GM10266 (cell line): ENCODE results near the gene LMBRD2.

Experiments used
- DNase-seq: peaks from one replicate; pipeline ENCODE4 v3.0.0; 2012; ENCODE audit errors: extremely low spot score
- CTCF ChIP-seq: IDR thresholded peaks from 2 replicates; pipeline ENCODE4 v1.5.1; 2012; ENCODE audit warnings: mild to moderate bottlenecking, low read depth; ENCODE audit not compliant: control insufficient read depth, insufficient read depth; ENCODE audit errors: missing control alignments

Gene LMBRD2

GRCh38 chr5:36160617-36161016, 8.9 kb upstream of the LMBRD2 start:
- DNase-seq, result no peak
- TF ChIP-seq CTCF, result no peak

DNA sequence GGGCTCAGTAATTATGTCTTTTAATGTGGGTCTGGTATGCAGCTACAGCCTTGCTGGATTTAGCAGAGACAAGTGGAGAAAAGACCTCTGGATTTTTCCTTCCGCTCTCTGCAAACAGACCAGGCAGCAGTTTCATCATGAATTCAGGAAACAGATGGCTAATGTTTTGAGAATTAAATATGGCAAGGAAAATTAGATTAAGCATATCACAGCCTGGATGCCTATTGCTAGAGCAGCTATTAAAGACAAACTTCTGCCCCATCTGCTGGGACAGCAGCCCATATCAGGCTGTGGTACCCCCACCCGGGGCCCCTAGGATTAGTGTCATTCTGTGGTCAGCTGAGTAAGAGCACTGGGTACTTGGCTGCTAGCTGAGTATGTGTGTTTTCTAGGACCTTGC, 6.5 kb upstream of the LMBRD2 start:
- no peak for DNase-seq
- no peak for TF ChIP-seq CTCF

- TF ChIP-seq CTCF, result no peak
- DNase-seq, result no peak
Observed at GRCh38 chr5:36156619-36157018, 4.9 kb upstream of the LMBRD2 start.

DNA sequence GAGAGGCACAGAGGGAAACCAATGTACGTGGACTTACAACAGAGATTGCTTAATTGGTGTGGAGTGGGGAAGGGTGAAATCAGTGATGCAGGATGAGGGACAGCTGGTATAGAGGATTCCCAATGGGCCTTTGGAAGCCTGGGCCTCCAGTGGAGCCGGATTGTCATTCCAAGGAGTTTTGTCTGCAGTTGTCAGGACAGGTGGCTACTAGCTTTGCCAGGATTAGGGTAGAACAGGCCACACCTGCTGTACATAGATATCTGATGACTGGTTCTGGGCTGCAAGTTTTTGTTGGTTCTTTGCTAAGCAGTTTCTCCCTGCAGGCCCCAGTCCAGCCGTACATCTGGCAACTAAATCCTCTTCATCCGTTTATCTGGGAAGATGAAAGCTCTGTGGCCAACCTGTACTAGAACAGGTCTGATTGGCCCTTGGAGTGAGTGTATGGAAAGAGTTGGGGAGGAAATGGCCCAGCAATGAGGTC, 4.5 kb upstream of the LMBRD2 start:
- no peak for TF ChIP-seq CTCF
- DNase-seq, result no peak

GRCh38 chr5:36155291-36155690, 3.6 kb upstream of the LMBRD2 start:
- DNase-seq, result no peak
- TF ChIP-seq CTCF, result no peak

DNA sequence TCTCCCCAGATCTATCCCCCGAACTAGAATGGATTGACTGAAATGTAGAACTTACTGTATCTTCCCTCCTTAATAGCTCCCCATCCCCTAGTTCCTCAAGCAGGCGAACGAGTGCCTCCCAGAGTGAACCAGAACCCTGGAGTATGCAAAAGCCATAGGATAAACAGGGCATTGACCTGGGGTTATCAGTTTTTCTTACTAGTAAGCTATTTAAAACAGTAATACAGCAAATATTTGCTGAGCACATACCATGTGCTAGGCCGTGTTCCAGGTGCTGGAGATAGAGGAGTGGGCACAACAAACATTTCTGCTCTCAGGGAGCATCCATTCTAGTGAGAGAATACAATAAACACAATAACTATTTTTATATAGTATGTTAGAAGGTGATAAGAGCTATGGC, 2.0 kb upstream of the LMBRD2 start:
- no peak for TF ChIP-seq CTCF
- DNase-seq, result no peak

DNA sequence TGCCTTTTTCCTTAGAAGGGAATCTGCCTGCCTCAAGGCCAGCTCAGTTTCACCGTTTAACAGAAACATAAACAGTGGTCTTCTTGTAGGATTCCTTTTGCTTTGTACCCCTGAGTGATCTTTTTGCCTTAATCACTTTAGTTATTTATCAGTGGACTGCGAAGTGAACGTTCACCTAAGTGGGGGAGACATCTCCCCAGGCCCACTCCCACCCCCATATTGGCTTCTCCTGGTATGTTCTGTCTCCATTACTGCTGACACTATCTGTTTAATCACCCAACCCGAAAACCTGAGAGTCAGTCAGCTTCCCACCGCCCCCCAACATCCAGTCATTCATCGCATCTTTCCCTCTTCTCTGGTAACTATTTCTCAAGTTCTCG, 1.6 kb upstream of the LMBRD2 start:
- DNase-seq, result no peak
- TF ChIP-seq CTCF, result no peak
